K562 (cell line): ENCODE measurements around the gene TMEM131. TPM values are rescaled to one million over a fixed set of nuclear protein-coding genes. Genes with fewer than 3 reads are reported as not detected.

Source experiments
- ATAC-seq: fragments of 200-7000 bp; cut with Tn5 transposase; 3 replicates; pipeline ENCODE4 v1.9.1; 2020; ENCODE audit warnings: moderate library complexity
- BruUV-seq: library from RNA; stranded (reverse); fragments of 400-500 nt; replicated peaks from 2 replicates; lab custom pipeline; 2021; lab: Mats Ljungman, UMichigan
- CTCF ChIA-PET: fragments of 300-600 bp; formaldehyde crosslinking; extraction: SDS; loops from one replicate; lab custom pipeline; 2021; ENCODE audit warnings: low intra/inter-chr PET ratio; lab: Yijun Ruan, JAX
- POLR2A ChIA-PET: fragments of 300-600, 350-650 bp; sonication (Branson Sonifier 250); formaldehyde crosslinking; extraction: SDS; loops from one replicate; lab custom pipeline; 2021; ENCODE audit warnings: antibody characterized with exemption, inconsistent platforms; lab: Yijun Ruan, JAX
- DNase-seq, 4 experiments: peaks; one replicate each; pipeline versions ENCODE4 v3.0.0 to v3.0.0-alpha.2; 2011 to 2018; ENCODE audit warnings: low spot score in 3 of 4, mixed read lengths in 3 of 4; ENCODE audit errors: extremely low read depth in 1 of 4
- FAIRE-seq: peaks from 2 replicates; lab custom pipeline; 2011; peaks lifted over from hg19 to GRCh38; lab: Jason Lieb, UNC
- H2AFZ ChIP-seq: 2 replicates; pipeline ENCODE4 v1.6.0; 2011; ENCODE audit warnings: low read depth, low read length, control low read depth, inconsistent platforms
- H3K27ac ChIP-seq: fragments of 200-600 bp; 3 replicates; pipeline ENCODE4 v1.8.0; 2011; ENCODE audit warnings: low read depth, mild to moderate bottlenecking, control low read depth, inconsistent platforms, low read length, moderate library complexity, mixed read lengths; ENCODE audit errors: extremely low read depth
- H3K27me3 ChIP-seq, 2 experiments: fragments of 300-600 bp in 1 of 2; 2 replicates in 1 of 2; 3 replicates in 1 of 2; pipeline versions ENCODE4 v1.6.0 to v1.8.0; 2011; ENCODE audit warnings: inconsistent platforms in 2 of 2, low read length in 2 of 2, mild to moderate bottlenecking in 1 of 2, mixed read lengths in 1 of 2, moderate library complexity in 1 of 2; ENCODE audit not compliant: control insufficient read depth in 2 of 2, insufficient read depth in 2 of 2
- H3K36me3 ChIP-seq: fragments of 300-600 bp; 3 replicates; pipeline ENCODE4 v1.8.0; 2011; ENCODE audit warnings: mild to moderate bottlenecking, low read length, inconsistent platforms; ENCODE audit not compliant: control insufficient read depth, insufficient read depth
- H3K4me1 ChIP-seq, 2 experiments: fragments of 200-600 bp in 1 of 2; replicated peaks in 1 of 2; 2 replicates in 1 of 2; 3 replicates in 1 of 2; pipeline versions ENCODE4 v1.5.1 to v1.8.0; 2011; ENCODE audit warnings: inconsistent platforms in 2 of 2, low read length in 2 of 2, mild to moderate bottlenecking in 1 of 2, mixed read lengths in 1 of 2, moderate library complexity in 1 of 2; ENCODE audit not compliant: control insufficient read depth in 2 of 2, insufficient read depth in 2 of 2
- H3K4me2 ChIP-seq: 2 replicates; pipeline ENCODE4 v1.6.1; 2011; ENCODE audit warnings: low read length, control low read depth, inconsistent platforms, mixed read lengths; ENCODE audit not compliant: insufficient read depth
- H3K4me3 ChIP-seq: fragments of 200-600 bp; sonication (generic), shearing (Covaris generic); 2 replicates; pipeline ENCODE4 v1.5.1; 2016; ENCODE audit warnings: control low read depth, inconsistent platforms
- H3K79me2 ChIP-seq: fragments of 200-600 bp; 3 replicates; pipeline ENCODE4 v1.8.0; 2011; ENCODE audit warnings: low read length, inconsistent platforms; ENCODE audit not compliant: control insufficient read depth, insufficient read depth
- H3K9ac ChIP-seq, 2 experiments: 2 replicates each; pipeline versions ENCODE4 v1.6.0 to v1.6.1; 2011; ENCODE audit warnings: low read depth in 2 of 2, low read length in 2 of 2, control low read depth in 1 of 2, inconsistent platforms in 1 of 2, mild to moderate bottlenecking in 1 of 2, mixed read lengths in 1 of 2; ENCODE audit not compliant: insufficient read depth in 1 of 2
- H3K9me1 ChIP-seq: one replicate; pipeline ENCODE4 v1.6.0; 2011; ENCODE audit warnings: inconsistent platforms, mild to moderate bottlenecking, low read length, moderate library complexity; ENCODE audit not compliant: control insufficient read depth, insufficient read depth
- H3K9me3 ChIP-seq: replicated peaks from 2 replicates; pipeline ENCODE4 v1.5.1; 2011; ENCODE audit warnings: low read depth, low read length, inconsistent platforms; ENCODE audit not compliant: control insufficient read depth, insufficient read depth
- H4K20me1 ChIP-seq: replicated peaks from 2 replicates; pipeline ENCODE4 v1.6.1; 2011; ENCODE audit warnings: low read length, inconsistent platforms, mixed read lengths; ENCODE audit not compliant: control insufficient read depth, insufficient read depth
- CC2D1A ChIP-seq: fragments of 450-650 bp; IDR thresholded peaks from 2 replicates; pipeline ENCODE4 v1.6.1; 2017; ENCODE audit warnings: mild to moderate bottlenecking
- CEBPB ChIP-seq: fragments of 450-650 bp; IDR thresholded peaks from 2 replicates; pipeline ENCODE4 v1.6.1; 2016; ENCODE audit warnings: missing genetic modification characterization, missing compliant biosample characterization
- KLF10 ChIP-seq: fragments of 250-450 bp; sonication (Bioruptor Pico); IDR thresholded peaks from 2 replicates; pipeline ENCODE4 v1.6.1; 2021; ENCODE audit warnings: matching md5 sums
- RREB1 ChIP-seq: fragments of 250-450 bp; sonication (Bioruptor Pico); IDR thresholded peaks from 2 replicates; pipeline ENCODE4 v1.4.0; 2020
- SMC3 ChIP-seq: conservative IDR thresholded peaks from 2 replicates; pipeline ENCODE4 v1.6.1; 2011; ENCODE audit warnings: low read depth, low read length, improper control_type of control experiment; ENCODE audit not compliant: insufficient read depth
- TFAP4 ChIP-seq: sonication (generic); formaldehyde crosslinking; IDR thresholded peaks from 2 replicates; pipeline ENCODE4 v1.8.0; 2022; ENCODE audit warnings: missing genetic modification reagents, mild to moderate bottlenecking, moderate library complexity, borderline replicate concordance
- WGBS: fragments of 100-300 bp; shearing (Covaris generic); methylation state at CpG from one replicate; pipeline ENCODE4 v1.1.6; 2016; ENCODE audit warnings: low coverage, mixed read lengths; ENCODE audit not compliant: insufficient coverage; ENCODE audit errors: missing lambda C conversion rate; 5-methylcytosine and 5-hydroxymethylcytosine counted together
- in situ Hi-C: fragments of 300-500 bp; cut with MboI; formaldehyde crosslinking; loops from 4 replicates; pipeline ENCODE4 v1.15.0; 2018; ENCODE audit warnings: inconsistent platforms, mixed read lengths
- intact Hi-C: fragments of 100-400 bp; cut with micrococcal nuclease; formaldehyde crosslinking; loops from 2 replicates; pipeline ENCODE4 v1.14.2; 2022
- polyA plus RNA-seq, 8 experiments: library from polyadenylated mRNA; depleted of rRNA in 4 of 8; stranded (reverse) in 5 of 8; unstranded in 3 of 8; fragments of >200 nt; fragmentation: Nextera tagmentation in 2 of 8; fragmentation: Illumina TruSeq in 1 of 8; extraction: Ambion mirVana in 2 of 8; extraction: Trizol in 1 of 8; gene quantifications; 2 replicates each; pipeline versions ENCODE4 v1.2.1 to v1.2.3, GENCODE V29; 2011 to 2014; ENCODE audit warnings: inconsistent platforms in 1 of 8, missing spikeins in 1 of 8
- total RNA-seq, 7 experiments: library from RNA; depleted of rRNA in 6 of 7; stranded (reverse); fragments of >200 nt in 6 of 7; fragmentation: Illumina TruSeq in 2 of 7; extraction: Trizol in 2 of 7; gene quantifications; 2 replicates each; pipeline versions ENCODE4 v1.2.1 to v1.2.3, GENCODE V29; 2011 to 2021; ENCODE audit warnings: low replicate concordance in 1 of 7

The TMEM131 gene
- total and polyA plus RNA-seq, 9 of the 15 experiments (the other 6 are each of a cell fraction or from before 2014, with no cell fraction given): 2.5 to 21.1 (median 12.4) TPM

GRCh38 chr2:97740590-97741182, 255.1 kb downstream of the TMEM131 start (continued):
- TF ChIP-seq SMC3 (peak; percentile 83), TFAP4 (CRISPR knock-in tag) (peak; percentile 95)

GRCh38 chr2:97739893-97740245, 255.9 kb downstream of the TMEM131 start:
- 36% methylated on average over 4 of the region's 5 CpGs for WGBS
- Histone ChIP-seq H2AFZ (no peak overlapping the region), H3K4me2 (no peak overlapping the region), H3K36me3 (no peaks in the 10 kb centered on the region), H3K4me3 (no peak overlapping the region), H3K9me3 (no peaks in the 10 kb centered on the region), H3K27me3 (peaks cover 8 to 42% of the 10 kb centered on the region in 2 experiments; a peak in 3 of 5 replicates), H3K9me1 (no peaks in the 10 kb centered on the region), H4K20me1 (no peaks in the 10 kb centered on the region), H3K9ac (no peak overlapping the region), H3K27ac (no peak overlapping the region), H3K79me2 (no peaks in the 10 kb centered on the region), H3K4me1 (peaks cover 10 to 25% of the 10 kb centered on the region in 2 experiments; a peak in 4 of 5 replicates)
- POLR2A ChIA-PET: interaction anchor here (1.0 to 1.4 kb wide), 2 partner anchors 12 to 27 kb away, joined by 3 to 5 read pairs; no protein-coding TSS in a partner anchor
- FAIRE-seq (no peak), DNase-seq (no peak), ATAC-seq (no peak)
- in situ Hi-C loops: no loop called here
- intact Hi-C loops: loop anchor here (10.0 kb wide), 2 partner anchors 145 to 645 kb away; no protein-coding TSS in a partner anchor
- no TSS peak for BruUV-seq
- CTCF ChIA-PET: no interaction called here
- TF ChIP-seq CEBPB (tag) (no peak), CC2D1A (no peak), KLF10 (CRISPR knock-in tag) (no peak), RREB1 (no peak)
